ENCODE results near the gene SPTBN4.

DNA sequence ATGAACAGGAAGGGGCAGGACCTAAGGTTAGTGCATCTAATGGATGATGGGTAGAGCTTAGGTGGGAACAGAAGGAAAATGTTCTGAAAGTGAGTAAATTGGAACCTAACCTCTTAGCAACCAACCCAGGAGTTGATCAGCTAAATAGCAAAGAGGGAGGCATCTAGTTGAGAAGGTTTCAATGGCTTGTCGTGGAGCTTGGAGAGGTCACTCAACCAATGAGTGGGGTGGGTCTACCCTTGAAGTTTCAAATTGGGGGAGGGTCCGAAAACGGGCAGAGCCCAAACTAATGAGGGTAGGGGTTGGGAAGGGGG is 104.2 kb downstream of the SPTBN4 start:
- TF ChIP-seq CTCF (IDR thresholded peaks at IDR 0.05; ENCODE audit: insufficient read depth, low read length, poor library complexity, severe bottlenecking) (no peak), EZH2phosphoT487 (conservative IDR thresholded peaks at IDR 0.05; ENCODE audit: low read length) (no peak)

All from SU-DHL-6 (cell line).